Small intestine (tissue), 7 donors: ENCODE results near the gene PIGQ. TPM values are rescaled to one million over a fixed set of nuclear protein-coding genes. Genes with fewer than 3 reads are reported as not detected.

Experiments used
- DNase-seq, 2 donors: peaks; one replicate each; pipeline versions ENCODE4 v3.0.0 to v3.0.0-alpha.2; 2013
- FAIRE-seq: peaks from 2 replicates; lab custom pipeline; 2012; peaks lifted over from hg19 to GRCh38; lab: Jason Lieb, UNC
- H3K27ac ChIP-seq, 3 donors: one replicate each; pipeline ENCODE4 v1.5.1; 2013; ENCODE audit warnings: low read length in 2 of 3, mild to moderate bottlenecking in 2 of 3, control low read depth in 1 of 3, inconsistent platforms in 1 of 3, low read depth in 1 of 3, moderate library complexity in 1 of 3
- H3K27me3 ChIP-seq, 3 donors: one replicate each; pipeline ENCODE4 v1.6.1; 2013; ENCODE audit warnings: low read length in 3 of 3, inconsistent platforms in 1 of 3; ENCODE audit not compliant: control insufficient read depth in 3 of 3, insufficient read depth in 3 of 3
- H3K36me3 ChIP-seq, 3 donors: one replicate each; pipeline ENCODE4 v1.6.1; 2013; ENCODE audit warnings: low read length in 3 of 3, inconsistent platforms in 1 of 3, low read depth in 1 of 3, mild to moderate bottlenecking in 1 of 3, moderate library complexity in 1 of 3; ENCODE audit not compliant: control insufficient read depth in 3 of 3, insufficient read depth in 2 of 3
- H3K4me1 ChIP-seq, 3 donors: one replicate each; pipeline ENCODE4 v1.6.1; 2013; ENCODE audit warnings: low read length in 2 of 3, inconsistent platforms in 1 of 3, low read depth in 1 of 3, mild to moderate bottlenecking in 1 of 3, moderate library complexity in 1 of 3; ENCODE audit not compliant: control insufficient read depth in 3 of 3, insufficient read depth in 2 of 3
- H3K4me3 ChIP-seq, 3 donors: one replicate each; pipeline ENCODE4 v1.5.1; 2013; ENCODE audit warnings: low read length in 3 of 3, control low read depth in 1 of 3, inconsistent platforms in 1 of 3, low read depth in 1 of 3, mild to moderate bottlenecking in 1 of 3, moderate library complexity in 1 of 3
- H3K9me3 ChIP-seq, 2 donors: one replicate each; pipeline ENCODE4 v1.6.1; 2013; ENCODE audit warnings: low read depth in 1 of 2, low read length in 1 of 2; ENCODE audit not compliant: control insufficient read depth in 2 of 2, insufficient read depth in 1 of 2
- WGBS, 3 donors: extraction: QIAGEN DNeasy Blood & Tissue Kit; methylation state at CpG; one replicate each; pipeline ENCODE4 v1.1.7; 2013; 5-methylcytosine and 5-hydroxymethylcytosine counted together
- polyA plus RNA-seq, 4 donors: library from polyadenylated mRNA; stranded (reverse) in 3 of 4; unstranded in 1 of 4; fragments of 200-250 nt in 3 of 4; fragments of 120-200 nt in 1 of 4; gene quantifications; one replicate each; pipeline versions ENCODE4 v1.2.1 to v1.2.3, GENCODE V29; 2013
- donor health status: healthy with polysubstance abuse.
- donor health status: control.
- donor health status: control.
- donor health status: Bipolar disorder and iron deficiency.
- donor health status: healthy.

The PIGQ gene
- polyA plus RNA-seq, 4 donors, result 21.3 to 43.5 (median 28.0) TPM

- no peak for DNase-seq
- FAIRE-seq, result no peak
- peaks cover 0 to 77% (median 0%) of the 10 kb centered on the region in 3 donors for H3K36me3 ChIP-seq
- no peaks in the 10 kb centered on the region for H3K9me3 ChIP-seq
- 51 to 71% (median 63%) methylated on average over 8 of the region's 8 CpGs for WGBS, 3 donors
- no peaks in the 10 kb centered on the region for H3K27me3 ChIP-seq
- H3K4me1 ChIP-seq, result no peaks in the 10 kb centered on the region
- no peak overlapping the region for H3K27ac ChIP-seq
- no peak overlapping the region for H3K4me3 ChIP-seq
Observed at GRCh38 chr16:576823-577201, 7.0 kb downstream of the PIGQ start.

GRCh38 chr16:577796-578195 lies 8.0 kb downstream of the PIGQ start:
- H3K4me3 ChIP-seq, result no peak overlapping the region
- WGBS, 3 donors, result 94 to 96% (median 95%) methylated on average over 10 to 13 of the region's 13 CpGs
- no peak for FAIRE-seq
- H3K9me3 ChIP-seq, result no peaks in the 10 kb centered on the region
- no peaks in the 10 kb centered on the region for H3K4me1 ChIP-seq
- no peak for DNase-seq
- H3K27ac ChIP-seq, result no peak overlapping the region
- H3K27me3 ChIP-seq, result no peaks in the 10 kb centered on the region
- H3K36me3 ChIP-seq, result peaks cover 0 to 76% (median 0%) of the 10 kb centered on the region in 3 donors

- DNase-seq (no peak), FAIRE-seq (no peak)
- Histone ChIP-seq H3K4me3 (no peak overlapping the region), H3K9me3 (no peaks in the 10 kb centered on the region), H3K27ac (no peak overlapping the region), H3K4me1 (no peaks in the 10 kb centered on the region), H3K36me3 (peaks cover 0 to 77% (median 0%) of the 10 kb centered on the region in 3 donors), H3K27me3 (no peaks in the 10 kb centered on the region)
- WGBS, 3 donors, result 78 to 82% (median 82%) methylated on average over 21 to 24 of the region's 24 CpGs
Observed at GRCh38 chr16:578232-578869, 8.6 kb downstream of the PIGQ start.

- Histone ChIP-seq H3K4me1 (no peaks in the 10 kb centered on the region), H3K9me3 (no peaks in the 10 kb centered on the region), H3K36me3 (peaks cover 0 to 74% (median 0%) of the 10 kb centered on the region in 3 donors), H3K27ac (no peak overlapping the region), H3K4me3 (no peak overlapping the region), H3K27me3 (no peaks in the 10 kb centered on the region)
- FAIRE-seq (no peak), DNase-seq (peak; percentile 83 to 87)
- 9 to 14% (median 11%) methylated on average over 29 to 34 of the region's 34 CpGs for WGBS, 3 donors
Observed at GRCh38 chr16:578870-579405, 9.2 kb downstream of the PIGQ start.

GRCh38 chr16:580141-580945 lies 10.6 kb downstream of the PIGQ start:
- no peak overlapping the region for H3K27ac ChIP-seq
- WGBS, 3 donors, result 88 to 94% (median 92%) methylated on average over 19 to 27 of the region's 27 CpGs
- H3K4me3 ChIP-seq, result no peak overlapping the region
- H3K9me3 ChIP-seq, result no peaks in the 10 kb centered on the region
- FAIRE-seq (no peak), DNase-seq (no peak)
- H3K4me1 ChIP-seq, result no peaks in the 10 kb centered on the region
- H3K27me3 ChIP-seq, result peaks cover 0 to 2% (median 0%) of the 10 kb centered on the region in 3 donors
- peaks cover 0 to 60% (median 0%) of the 10 kb centered on the region in 3 donors for H3K36me3 ChIP-seq

- 94 to 98% (median 97%) methylated on average over 19 of the region's 19 CpGs for WGBS, 3 donors
- Histone ChIP-seq H3K9me3 (no peaks in the 10 kb centered on the region), H3K27me3 (peaks cover 0 to 6% (median 0%) of the 10 kb centered on the region in 3 donors), H3K27ac (no peak overlapping the region), H3K4me3 (no peak overlapping the region), H3K36me3 (peaks cover 0 to 53% (median 0%) of the 10 kb centered on the region in 3 donors), H3K4me1 (peaks cover 0 to 2% (median 0%) of the 10 kb centered on the region in 3 donors)
- FAIRE-seq (no peak), DNase-seq (no peak)
Observed at GRCh38 chr16:580946-581498, 11.3 kb downstream of the PIGQ start.

- DNase-seq (no peak), FAIRE-seq (no peak)
- Histone ChIP-seq H3K4me1 (peaks cover 0 to 7% (median 0%) of the 10 kb centered on the region in 3 donors), H3K36me3 (peaks cover 0 to 45% (median 0%) of the 10 kb centered on the region in 3 donors), H3K27ac (no peak overlapping the region), H3K4me3 (no peak overlapping the region), H3K9me3 (no peaks in the 10 kb centered on the region), H3K27me3 (peaks cover 0 to 12% (median 0%) of the 10 kb centered on the region in 3 donors)
- 90 to 96% (median 93%) methylated on average over 16 to 18 of the region's 18 CpGs for WGBS, 3 donors
Observed at GRCh38 chr16:582218-582613, 12.4 kb downstream of the PIGQ start.
